ENCODE measurements around the gene HSPG2.

DNA sequence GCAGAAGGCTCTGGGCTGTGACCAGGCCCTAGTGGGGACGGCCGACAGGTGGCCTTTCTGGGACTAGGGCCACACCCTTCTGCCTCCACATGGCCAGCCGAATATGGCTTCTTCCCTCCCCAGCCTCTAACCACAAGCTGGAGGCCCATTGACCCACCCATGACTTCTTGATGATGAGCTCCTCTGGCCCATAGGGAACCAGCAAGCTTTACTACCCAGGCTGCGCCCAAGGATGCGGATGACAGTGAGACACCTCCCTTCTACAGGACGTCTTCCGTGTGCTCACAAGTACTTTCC, 84.0 kb downstream of the HSPG2 start:
- TF ChIP-seq, protein P1, sequence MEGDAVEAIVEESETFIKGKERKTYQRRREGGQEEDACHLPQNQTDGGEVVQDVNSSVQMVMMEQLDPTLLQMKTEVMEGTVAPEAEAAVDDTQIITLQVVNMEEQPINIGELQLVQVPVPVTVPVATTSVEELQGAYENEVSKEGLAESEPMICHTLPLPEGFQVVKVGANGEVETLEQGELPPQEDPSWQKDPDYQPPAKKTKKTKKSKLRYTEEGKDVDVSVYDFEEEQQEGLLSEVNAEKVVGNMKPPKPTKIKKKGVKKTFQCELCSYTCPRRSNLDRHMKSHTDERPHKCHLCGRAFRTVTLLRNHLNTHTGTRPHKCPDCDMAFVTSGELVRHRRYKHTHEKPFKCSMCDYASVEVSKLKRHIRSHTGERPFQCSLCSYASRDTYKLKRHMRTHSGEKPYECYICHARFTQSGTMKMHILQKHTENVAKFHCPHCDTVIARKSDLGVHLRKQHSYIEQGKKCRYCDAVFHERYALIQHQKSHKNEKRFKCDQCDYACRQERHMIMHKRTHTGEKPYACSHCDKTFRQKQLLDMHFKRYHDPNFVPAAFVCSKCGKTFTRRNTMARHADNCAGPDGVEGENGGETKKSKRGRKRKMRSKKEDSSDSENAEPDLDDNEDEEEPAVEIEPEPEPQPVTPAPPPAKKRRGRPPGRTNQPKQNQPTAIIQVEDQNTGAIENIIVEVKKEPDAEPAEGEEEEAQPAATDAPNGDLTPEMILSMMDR (IDR thresholded peaks at IDR 0.05), result no peak
- TF ChIP-seq POLR2AphosphoS5 (IDR thresholded peaks at IDR 0.05) (no peak), POLR2A (IDR thresholded peaks at IDR 0.05) (no peak)

Measured in gastroesophageal sphincter (tissue), 3 donors.